ENCODE data around the gene CDH13. TPM values are rescaled to one million over a fixed set of nuclear protein-coding genes. Genes with fewer than 3 reads are reported as not detected.

CDH13 gene
- total RNA-seq, 4 donors from 2014 or later = 2.0 to 6.6 (median 4.1) TPM; not detected in 1

DNA sequence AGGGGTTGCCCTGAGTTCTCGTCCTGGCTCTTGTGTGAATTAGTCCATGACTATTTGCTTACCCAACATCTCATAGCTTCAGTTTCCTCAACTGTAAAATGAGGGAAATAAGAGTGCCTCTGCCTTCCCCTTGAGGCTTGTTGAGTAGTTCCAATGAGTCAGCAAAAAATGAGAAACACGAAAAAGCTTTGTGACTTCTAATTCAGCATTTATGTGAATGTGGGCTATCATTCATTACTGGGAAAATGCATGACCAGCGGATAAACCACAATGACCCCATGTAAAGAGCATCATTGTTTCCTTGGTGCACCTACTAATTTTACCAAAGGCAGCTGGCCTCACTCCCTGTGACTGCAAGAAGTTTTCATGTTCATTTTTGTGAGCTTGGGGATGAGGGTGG is 806.4 kb downstream of the CDH13 start:
- DNase-seq = no peak
- H3K4me3 ChIP-seq = no peak overlapping the region

GRCh38 chr16:83437036-83437435 is 810.3 kb downstream of the CDH13 start:
- Histone ChIP-seq H3K27me3 (no peaks in the 10 kb centered on the region), H3K4me3 (no peak overlapping the region), H3K4me1 (no peaks in the 10 kb centered on the region), H3K27ac (no peak overlapping the region), H3K9me3 (no peaks in the 10 kb centered on the region), H3K36me3 (no peaks in the 10 kb centered on the region)
- DNase-seq = no peak
- TF ChIP-seq POLR2A (IDR thresholded peaks at IDR 0.05) = no peak
- TF ChIP-seq CTCF (IDR thresholded peaks at IDR 0.05) = no peak

More for the DNA sequence above, 806.4 kb downstream of the CDH13 start:
- TF ChIP-seq CTCF (IDR thresholded peaks at IDR 0.05) = no peak
- no peak for TF ChIP-seq POLR2A (IDR thresholded peaks at IDR 0.05)
- Histone ChIP-seq H3K9me3 (no peaks in the 10 kb centered on the region), H3K27me3 (no peaks in the 10 kb centered on the region), H3K36me3 (no peaks in the 10 kb centered on the region), H3K27ac (no peak overlapping the region), H3K4me1 (no peaks in the 10 kb centered on the region)

DNA sequence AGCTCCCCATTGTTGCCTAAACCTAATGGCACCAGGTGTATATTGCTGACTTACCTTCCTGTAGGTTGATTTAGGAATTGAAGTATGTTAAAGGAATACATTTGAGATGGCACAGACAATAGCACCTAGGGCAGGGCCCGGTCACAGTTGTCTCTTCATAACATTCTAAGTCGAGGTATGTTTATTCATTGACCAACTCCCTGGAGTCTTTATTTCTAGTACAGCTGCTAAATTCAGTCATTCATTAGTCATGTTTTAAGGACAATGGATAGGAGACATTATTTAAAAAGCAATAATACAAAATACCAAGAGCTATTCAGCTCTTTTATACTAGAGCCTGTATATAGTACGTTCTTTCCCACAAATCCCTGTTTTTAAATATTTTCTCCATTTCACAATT is 811.6 kb downstream of the CDH13 start:
- no peak overlapping the region for H3K27ac ChIP-seq
- DNase-seq = no peak
- no peaks in the 10 kb centered on the region for H3K9me3 ChIP-seq
- no peak overlapping the region for H3K4me3 ChIP-seq
- H3K4me1 ChIP-seq = no peaks in the 10 kb centered on the region
- TF ChIP-seq POLR2A (IDR thresholded peaks at IDR 0.05) (no peak), CTCF (IDR thresholded peaks at IDR 0.05) (no peak)
- H3K27me3 ChIP-seq = no peaks in the 10 kb centered on the region
- no peaks in the 10 kb centered on the region for H3K36me3 ChIP-seq

DNA sequence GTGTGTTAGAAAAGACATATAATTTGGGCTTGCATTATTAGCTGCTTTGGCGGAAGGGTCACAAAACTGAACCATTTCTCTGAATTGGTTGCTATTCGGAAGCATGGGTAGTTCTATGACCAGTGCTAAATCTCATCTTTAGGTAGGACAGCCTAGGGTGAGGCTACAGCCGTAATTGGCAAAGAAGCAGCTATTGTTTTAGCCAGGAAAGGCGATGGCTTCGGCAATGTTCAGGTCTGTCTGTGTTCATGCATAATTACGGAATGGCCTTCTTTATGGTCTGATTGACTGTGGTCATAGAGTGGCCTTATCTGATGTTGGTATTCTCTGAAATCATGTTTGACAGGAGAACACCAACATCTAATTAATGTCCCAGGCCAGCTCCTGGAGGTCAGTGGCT is 812.6 kb downstream of the CDH13 start:
- Histone ChIP-seq H3K36me3 (no peaks in the 10 kb centered on the region), H3K4me3 (no peak overlapping the region), H3K27me3 (no peaks in the 10 kb centered on the region), H3K4me1 (no peaks in the 10 kb centered on the region), H3K27ac (no peak overlapping the region), H3K9me3 (no peaks in the 10 kb centered on the region)
- no peak for TF ChIP-seq CTCF (IDR thresholded peaks at IDR 0.05)
- TF ChIP-seq POLR2A (IDR thresholded peaks at IDR 0.05) = no peak
- DNase-seq = no peak

- TF ChIP-seq CTCF (IDR thresholded peaks at IDR 0.05) (no peak), POLR2A (IDR thresholded peaks at IDR 0.05) (no peak)
- H3K27ac ChIP-seq = no peak overlapping the region
- no peaks in the 10 kb centered on the region for H3K36me3 ChIP-seq
- no peak for DNase-seq
- no peak overlapping the region for H3K4me3 ChIP-seq
- H3K9me3 ChIP-seq = no peaks in the 10 kb centered on the region
- no peaks in the 10 kb centered on the region for H3K4me1 ChIP-seq
- H3K27me3 ChIP-seq = no peaks in the 10 kb centered on the region
These were observed 814.7 kb downstream of the CDH13 start for GRCh38 chr16:83441517-83441916.

DNA sequence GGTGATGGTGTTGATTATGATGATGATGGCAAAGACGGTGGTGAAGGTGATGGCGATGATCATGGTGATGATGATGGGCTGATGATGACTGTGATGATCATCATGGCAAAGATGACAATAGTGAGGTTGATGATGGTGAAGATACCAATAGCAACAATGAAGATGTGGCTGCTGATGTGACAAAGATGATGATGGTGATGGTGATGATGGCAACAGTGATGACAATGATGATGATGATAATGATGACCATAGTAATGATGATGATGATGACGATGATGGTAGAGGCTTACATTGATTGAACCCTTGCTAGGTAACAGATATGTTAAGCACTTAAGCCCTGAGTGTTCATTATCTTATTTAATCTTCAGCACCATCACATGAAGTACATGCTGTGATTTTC is 817.2 kb downstream of the CDH13 start:
- TF ChIP-seq POLR2A (IDR thresholded peaks at IDR 0.05) (no peak), CTCF (IDR thresholded peaks at IDR 0.05) (no peak)
- Histone ChIP-seq H3K27ac (no peak overlapping the region), H3K9me3 (no peaks in the 10 kb centered on the region), H3K36me3 (no peaks in the 10 kb centered on the region), H3K27me3 (no peaks in the 10 kb centered on the region), H3K4me3 (no peak overlapping the region), H3K4me1 (no peaks in the 10 kb centered on the region)
- no peak for DNase-seq

Measured in Peyer's patch (tissue), 4 donors.